Neuron (in vitro differentiated cells): Measurements from ENCODE around the gene PLRG1.

Experiments
- H2AFZ ChIP-seq: one replicate; pipeline ENCODE4 v1.6.1; 2013; ENCODE audit warnings: low read depth, mild to moderate bottlenecking, inconsistent platforms, low read length, moderate library complexity
- H3K27me3 ChIP-seq: one replicate; pipeline ENCODE4 v1.6.1; 2013; ENCODE audit warnings: low read length; ENCODE audit not compliant: insufficient read depth
- H3K36me3 ChIP-seq: one replicate; pipeline ENCODE4 v1.6.1; 2013; ENCODE audit warnings: low read length; ENCODE audit not compliant: insufficient read depth
- H3K4me1 ChIP-seq: one replicate; pipeline ENCODE4 v1.6.1; 2013; ENCODE audit warnings: low read length; ENCODE audit not compliant: insufficient read depth
- H3K4me3 ChIP-seq: 2 replicates; pipeline ENCODE4 v1.5.1; 2013; ENCODE audit warnings: mild to moderate bottlenecking, low read length, moderate library complexity
- H3K9me3 ChIP-seq: one replicate; pipeline ENCODE4 v1.6.1; 2013; ENCODE audit warnings: low read length

The PLRG1 gene

GRCh38 chr4:154585369-154586018, 35.3 kb upstream of the PLRG1 start:
- no peaks in the 10 kb centered on the region for H3K4me1 ChIP-seq
- no peaks in the 10 kb centered on the region for H3K9me3 ChIP-seq
- peaks cover 8% of the 10 kb centered on the region for H3K27me3 ChIP-seq
- no peak overlapping the region for H3K4me3 ChIP-seq
- H3K36me3 ChIP-seq: no peaks in the 10 kb centered on the region
- H2AFZ ChIP-seq: no peak overlapping the region

- H3K9me3 ChIP-seq: no peaks in the 10 kb centered on the region
- no peak overlapping the region for H3K4me3 ChIP-seq
- H3K27me3 ChIP-seq: peaks cover under 1% of the 10 kb centered on the region
These were observed 34.1 kb upstream of the PLRG1 start for GRCh38 chr4:154584259-154584658.

GRCh38 chr4:154583677-154584076, 33.5 kb upstream of the PLRG1 start:
- Histone ChIP-seq H3K27me3 (no peaks in the 10 kb centered on the region), H2AFZ (no peak overlapping the region), H3K4me1 (no peaks in the 10 kb centered on the region), H3K4me3 (no peak overlapping the region), H3K9me3 (no peaks in the 10 kb centered on the region), H3K36me3 (no peaks in the 10 kb centered on the region)

More at GRCh38 chr4:154584259-154584658, 34.1 kb upstream of the PLRG1 start:
- H3K36me3 ChIP-seq: no peaks in the 10 kb centered on the region
- no peak overlapping the region for H2AFZ ChIP-seq
- no peaks in the 10 kb centered on the region for H3K4me1 ChIP-seq

- Histone ChIP-seq H3K27me3 (no peaks in the 10 kb centered on the region), H3K4me1 (no peaks in the 10 kb centered on the region), H3K4me3 (no peak overlapping the region), H2AFZ (no peak overlapping the region), H3K36me3 (no peaks in the 10 kb centered on the region), H3K9me3 (no peaks in the 10 kb centered on the region)
These were observed 33.0 kb upstream of the PLRG1 start for GRCh38 chr4:154583230-154583629.

GRCh38 chr4:154582723-154583122, 32.5 kb upstream of the PLRG1 start:
- Histone ChIP-seq H3K9me3 (no peaks in the 10 kb centered on the region), H2AFZ (no peak overlapping the region), H3K4me1 (no peaks in the 10 kb centered on the region), H3K27me3 (no peaks in the 10 kb centered on the region), H3K4me3 (no peak overlapping the region), H3K36me3 (no peaks in the 10 kb centered on the region)

- Histone ChIP-seq H2AFZ (no peak overlapping the region), H3K27me3 (no peaks in the 10 kb centered on the region), H3K4me3 (no peak overlapping the region), H3K9me3 (no peaks in the 10 kb centered on the region), H3K36me3 (no peaks in the 10 kb centered on the region), H3K4me1 (no peaks in the 10 kb centered on the region)
These were observed 29.7 kb upstream of the PLRG1 start for GRCh38 chr4:154579927-154580326.

- Histone ChIP-seq H3K9me3 (no peaks in the 10 kb centered on the region), H3K4me3 (no peak overlapping the region), H3K27me3 (no peaks in the 10 kb centered on the region), H3K36me3 (no peaks in the 10 kb centered on the region), H3K4me1 (no peaks in the 10 kb centered on the region), H2AFZ (no peak overlapping the region)
These were observed 28.7 kb upstream of the PLRG1 start for GRCh38 chr4:154578919-154579318.

GRCh38 chr4:154577324-154577723, 27.1 kb upstream of the PLRG1 start:
- no peaks in the 10 kb centered on the region for H3K27me3 ChIP-seq
- no peak overlapping the region for H2AFZ ChIP-seq
- H3K36me3 ChIP-seq: no peaks in the 10 kb centered on the region
- H3K4me1 ChIP-seq: no peaks in the 10 kb centered on the region
- H3K4me3 ChIP-seq: no peak overlapping the region
- H3K9me3 ChIP-seq: no peaks in the 10 kb centered on the region

- Histone ChIP-seq H3K9me3 (no peaks in the 10 kb centered on the region), H3K36me3 (no peaks in the 10 kb centered on the region)
These were observed 24.1 kb upstream of the PLRG1 start for GRCh38 chr4:154574311-154574710.

GRCh38 chr4:154573190-154573870, 23.1 kb upstream of the PLRG1 start:
- Histone ChIP-seq H2AFZ (no peak overlapping the region), H3K27me3 (no peaks in the 10 kb centered on the region), H3K4me1 (no peaks in the 10 kb centered on the region), H3K36me3 (no peaks in the 10 kb centered on the region), H3K4me3 (no peak overlapping the region), H3K9me3 (no peaks in the 10 kb centered on the region)

More at GRCh38 chr4:154574311-154574710, 24.1 kb upstream of the PLRG1 start:
- Histone ChIP-seq H3K4me1 (no peaks in the 10 kb centered on the region), H3K4me3 (no peak overlapping the region), H3K27me3 (no peaks in the 10 kb centered on the region), H2AFZ (no peak overlapping the region)

GRCh38 chr4:154569584-154569983, 19.4 kb upstream of the PLRG1 start:
- no peaks in the 10 kb centered on the region for H3K27me3 ChIP-seq
- no peaks in the 10 kb centered on the region for H3K36me3 ChIP-seq
- H3K4me1 ChIP-seq: no peaks in the 10 kb centered on the region
- no peak overlapping the region for H2AFZ ChIP-seq
- H3K9me3 ChIP-seq: no peaks in the 10 kb centered on the region
- no peak overlapping the region for H3K4me3 ChIP-seq

GRCh38 chr4:154569028-154569427, 18.8 kb upstream of the PLRG1 start:
- no peaks in the 10 kb centered on the region for H3K27me3 ChIP-seq
- H2AFZ ChIP-seq: no peak overlapping the region
- H3K4me1 ChIP-seq: no peaks in the 10 kb centered on the region
- no peak overlapping the region for H3K4me3 ChIP-seq
- H3K9me3 ChIP-seq: no peaks in the 10 kb centered on the region
- H3K36me3 ChIP-seq: no peaks in the 10 kb centered on the region

- Histone ChIP-seq H3K27me3 (no peaks in the 10 kb centered on the region), H3K9me3 (no peaks in the 10 kb centered on the region), H3K4me1 (no peaks in the 10 kb centered on the region), H3K36me3 (no peaks in the 10 kb centered on the region), H3K4me3 (no peak overlapping the region), H2AFZ (no peak overlapping the region)
These were observed 16.5 kb upstream of the PLRG1 start for GRCh38 chr4:154566639-154567204.
